ENCODE results near the gene CORO1C.

The CORO1C gene

DNA sequence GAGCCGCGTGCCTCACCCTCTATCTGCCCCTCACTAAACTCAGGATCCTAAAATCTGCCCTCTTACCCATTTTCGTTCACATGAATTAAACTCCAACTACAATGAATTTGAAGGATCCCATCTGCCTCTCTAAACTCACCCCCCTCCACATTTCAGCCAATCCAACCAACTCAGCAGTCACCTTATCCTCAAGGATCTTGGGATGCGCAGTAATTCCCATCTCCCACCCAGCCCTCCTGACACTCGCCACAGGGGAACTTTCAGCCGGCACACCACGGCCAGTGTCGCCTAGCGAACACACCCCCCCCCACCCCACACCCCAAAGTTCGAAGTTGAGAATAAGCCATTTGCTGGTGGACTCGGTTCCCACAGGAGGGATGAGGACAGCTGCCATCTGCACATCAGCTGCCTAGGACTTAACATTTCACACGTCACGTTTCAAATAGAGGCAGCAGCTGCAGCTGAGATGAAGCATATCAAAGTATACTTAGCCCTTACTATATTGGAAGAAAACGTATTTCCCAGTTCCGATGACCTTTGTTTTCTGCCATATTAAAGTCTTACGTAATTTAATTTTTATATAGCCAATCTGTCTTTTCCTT lies 88.9 kb downstream of the CORO1C start:
- TF ChIP-seq, protein P1, sequence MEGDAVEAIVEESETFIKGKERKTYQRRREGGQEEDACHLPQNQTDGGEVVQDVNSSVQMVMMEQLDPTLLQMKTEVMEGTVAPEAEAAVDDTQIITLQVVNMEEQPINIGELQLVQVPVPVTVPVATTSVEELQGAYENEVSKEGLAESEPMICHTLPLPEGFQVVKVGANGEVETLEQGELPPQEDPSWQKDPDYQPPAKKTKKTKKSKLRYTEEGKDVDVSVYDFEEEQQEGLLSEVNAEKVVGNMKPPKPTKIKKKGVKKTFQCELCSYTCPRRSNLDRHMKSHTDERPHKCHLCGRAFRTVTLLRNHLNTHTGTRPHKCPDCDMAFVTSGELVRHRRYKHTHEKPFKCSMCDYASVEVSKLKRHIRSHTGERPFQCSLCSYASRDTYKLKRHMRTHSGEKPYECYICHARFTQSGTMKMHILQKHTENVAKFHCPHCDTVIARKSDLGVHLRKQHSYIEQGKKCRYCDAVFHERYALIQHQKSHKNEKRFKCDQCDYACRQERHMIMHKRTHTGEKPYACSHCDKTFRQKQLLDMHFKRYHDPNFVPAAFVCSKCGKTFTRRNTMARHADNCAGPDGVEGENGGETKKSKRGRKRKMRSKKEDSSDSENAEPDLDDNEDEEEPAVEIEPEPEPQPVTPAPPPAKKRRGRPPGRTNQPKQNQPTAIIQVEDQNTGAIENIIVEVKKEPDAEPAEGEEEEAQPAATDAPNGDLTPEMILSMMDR (IDR thresholded peaks at IDR 0.05; ENCODE audit: borderline replicate concordance, control extremely low read depth, extremely low read depth, insufficient read depth, missing control alignments): no peak
- in situ Hi-C loops (cut with MboI; ENCODE audit: low sequenced_read_pairs, unreplicated experiment): no loop called here
- DNase-seq (ENCODE audit: low spot score): no peak

DNA sequence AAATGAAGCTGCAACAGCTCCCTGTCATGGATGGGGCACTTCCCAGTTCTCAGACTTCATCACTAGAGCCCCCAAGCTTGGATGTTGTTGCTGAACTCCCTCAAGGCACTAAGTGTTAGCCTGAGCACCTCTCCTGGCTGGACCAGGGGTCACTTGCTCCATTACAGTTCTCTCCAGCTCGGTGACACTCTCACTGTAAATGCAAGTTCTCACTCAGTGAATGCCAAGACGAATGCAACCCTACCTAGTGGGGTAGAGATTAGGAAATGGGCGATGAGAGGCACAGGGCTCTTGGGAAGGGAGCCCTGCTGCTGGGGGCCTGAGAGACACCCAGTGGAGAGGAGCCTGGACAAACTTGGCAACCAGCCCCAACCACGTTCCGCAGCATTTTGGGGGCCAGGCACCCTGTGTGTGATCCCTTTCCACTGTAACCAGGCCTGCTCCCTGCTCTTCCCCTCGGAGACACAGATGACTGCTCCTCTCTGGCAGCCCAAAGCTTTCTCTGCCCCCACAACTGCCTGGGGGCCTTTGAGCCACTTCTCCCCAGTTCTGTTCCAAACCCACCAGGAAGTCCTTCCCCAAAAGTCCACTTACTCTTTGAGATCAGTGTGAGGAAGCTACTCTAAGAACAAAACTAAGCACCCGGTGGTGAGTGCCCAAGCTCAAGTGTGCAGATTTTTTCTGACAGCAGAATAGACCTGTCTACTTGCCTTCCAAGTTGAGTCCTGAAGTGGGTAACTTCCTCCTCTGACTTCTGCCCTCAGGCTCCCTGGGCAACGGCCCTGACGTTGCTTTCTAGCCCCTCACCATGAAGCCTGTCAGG lies 89.7 kb downstream of the CORO1C start:
- TF ChIP-seq, protein P1 (IDR thresholded peaks at IDR 0.05; ENCODE audit: borderline replicate concordance, control extremely low read depth, extremely low read depth, insufficient read depth, missing control alignments): no peak
- DNase-seq (ENCODE audit: low spot score): no peak
- in situ Hi-C loops (cut with MboI; ENCODE audit: low sequenced_read_pairs, unreplicated experiment): no loop called here

DNA sequence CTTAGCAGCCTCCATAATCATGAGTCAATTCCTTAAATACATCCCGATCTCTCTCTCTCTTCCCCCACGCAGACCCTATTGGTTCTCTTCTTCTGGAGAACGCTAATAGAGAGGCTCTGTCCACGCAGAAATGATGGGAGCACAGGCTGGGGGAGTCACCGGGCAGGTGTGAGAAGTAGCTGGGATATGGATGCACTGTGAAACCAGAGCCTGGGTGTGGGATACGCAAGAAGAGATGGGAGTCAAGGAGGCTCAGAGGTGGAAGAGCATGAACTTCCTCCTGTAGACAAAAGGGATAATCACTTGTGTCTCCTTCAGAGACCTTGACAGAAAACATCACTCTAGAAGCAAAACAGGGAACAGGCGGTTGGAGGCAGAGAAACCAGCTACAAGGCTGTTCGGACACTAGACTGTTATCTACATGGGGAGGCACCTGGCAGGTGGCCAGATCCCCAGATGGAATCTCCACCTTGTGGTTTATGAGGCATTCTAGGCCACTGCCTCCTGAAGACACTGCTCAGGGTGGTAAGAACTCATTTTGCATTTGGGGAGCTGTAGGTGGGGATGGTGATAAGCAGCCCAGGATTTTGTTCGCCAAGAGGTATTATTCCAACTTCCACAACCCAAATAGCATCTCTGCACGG lies 90.4 kb downstream of the CORO1C start:
- DNase-seq (ENCODE audit: low spot score): no peak
- in situ Hi-C loops (cut with MboI; ENCODE audit: low sequenced_read_pairs, unreplicated experiment): no loop called here

DNA sequence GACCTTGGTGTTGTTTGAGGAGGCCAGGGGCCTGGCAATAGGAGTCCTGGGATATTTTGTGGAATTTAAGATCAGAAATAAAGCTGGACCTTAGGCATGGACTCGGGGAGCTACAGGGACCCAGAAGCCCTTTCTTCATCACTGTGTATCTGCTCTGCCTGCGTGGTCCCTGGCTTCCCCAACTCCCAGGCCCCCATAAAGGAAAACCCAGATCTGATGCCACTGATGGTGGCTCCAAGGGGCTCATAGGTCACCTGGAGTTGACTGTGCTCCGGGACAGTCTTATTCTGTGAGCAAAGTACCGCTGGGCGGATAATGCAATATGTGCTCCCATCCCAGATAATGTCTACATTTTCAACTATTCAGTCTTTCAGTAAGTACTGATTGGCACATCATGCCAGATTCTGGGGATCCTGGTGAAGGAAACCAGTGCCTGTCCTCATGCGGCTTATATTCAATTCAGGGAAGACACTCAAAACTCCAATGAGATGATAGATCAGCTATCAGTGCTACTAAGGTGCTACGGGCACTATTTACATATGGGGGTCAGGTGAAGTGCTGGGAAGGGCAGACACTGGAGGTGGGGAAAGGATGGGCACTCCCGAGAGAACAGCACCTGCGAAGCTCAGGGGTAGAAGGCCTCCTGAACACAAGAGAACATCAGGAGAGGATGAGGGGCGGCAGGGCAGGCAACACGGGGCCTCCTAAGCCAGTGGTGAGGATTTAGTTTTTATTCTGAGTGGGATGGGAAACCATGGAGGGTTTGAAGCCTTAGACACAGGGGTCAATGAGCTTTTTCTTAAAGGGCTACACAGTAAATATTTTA lies 92.1 kb downstream of the CORO1C start:
- TF ChIP-seq, protein P1 (IDR thresholded peaks at IDR 0.05; ENCODE audit: borderline replicate concordance, control extremely low read depth, extremely low read depth, insufficient read depth, missing control alignments): no peak
- in situ Hi-C loops (cut with MboI; ENCODE audit: low sequenced_read_pairs, unreplicated experiment): no loop called here

More for the DNA sequence above, 90.4 kb downstream of the CORO1C start:
- TF ChIP-seq, protein P1 (IDR thresholded peaks at IDR 0.05; ENCODE audit: borderline replicate concordance, control extremely low read depth, extremely low read depth, insufficient read depth, missing control alignments): no peak

DNA sequence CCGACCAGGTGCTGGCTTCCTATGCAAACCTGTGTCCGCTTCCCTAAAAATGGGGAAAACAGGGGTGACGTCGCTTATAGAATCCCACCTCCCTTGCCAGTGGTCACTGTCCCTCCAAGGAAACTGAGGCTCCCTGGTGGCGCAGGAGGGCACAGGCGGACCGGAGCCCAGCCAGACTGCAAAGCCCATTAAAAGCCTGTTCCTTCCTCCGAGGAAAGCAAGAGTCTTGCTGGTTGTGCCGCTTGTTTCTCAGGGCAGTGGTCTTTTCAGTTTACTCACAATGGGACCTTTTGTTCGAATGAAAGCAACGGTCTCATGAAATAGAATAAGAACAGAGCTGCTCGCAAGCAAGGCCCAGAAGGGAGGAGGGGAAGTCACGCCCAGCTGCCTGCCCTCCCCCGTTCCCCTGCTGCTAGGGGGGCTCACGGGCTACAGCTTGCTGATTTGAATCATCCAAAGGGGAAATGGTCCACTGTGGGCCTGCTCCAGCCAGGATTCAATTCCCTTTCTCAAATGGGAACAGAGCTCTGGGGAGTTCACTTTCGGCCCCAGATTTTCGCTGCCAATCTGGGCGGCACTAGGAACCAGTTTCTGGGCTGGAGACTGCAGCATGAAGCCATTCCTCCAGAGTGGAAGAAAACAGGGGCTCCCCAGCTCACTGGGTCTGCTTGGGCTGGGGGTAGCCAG lies 93.0 kb downstream of the CORO1C start:
- TF ChIP-seq, protein P1 (IDR thresholded peaks at IDR 0.05; ENCODE audit: borderline replicate concordance, control extremely low read depth, extremely low read depth, insufficient read depth, missing control alignments): no peak
- in situ Hi-C loops (cut with MboI; ENCODE audit: low sequenced_read_pairs, unreplicated experiment): no loop called here
- DNase-seq (ENCODE audit: low spot score): no peak

More for the DNA sequence above, 92.1 kb downstream of the CORO1C start:
- no peak for DNase-seq (ENCODE audit: low spot score)

All from GM13976 (cell line).